Astrocyte (in vitro differentiated cells and primary cell): Measurements from ENCODE around the gene MRPL22. TPM values are rescaled to one million over a fixed set of nuclear protein-coding genes. Genes with fewer than 3 reads are reported as not detected.
"Not testable (repeated sequence)": the region's sequence is repeated elsewhere in the genome, so short reads cannot be mapped to it uniquely, and the experiment has no call there.

Experiments
- DNase-seq: peaks from one replicate; pipeline ENCODE4 v3.0.0-alpha.2; 2010; ENCODE audit warnings: low read depth
- FAIRE-seq: peaks from 2 replicates; lab custom pipeline; 2011; peaks lifted over from hg19 to GRCh38; lab: Jason Lieb, UNC
- H2AFZ ChIP-seq: 2 replicates; pipeline ENCODE4 v1.6.0; 2012; ENCODE audit warnings: low read depth, low read length, inconsistent platforms
- H3K27ac ChIP-seq: 2 replicates; pipeline ENCODE4 v1.5.1; 2011; ENCODE audit warnings: low read depth, low read length, inconsistent platforms
- H3K27me3 ChIP-seq: 2 replicates; pipeline ENCODE4 v1.6.0; 2011; ENCODE audit warnings: low read length, inconsistent platforms; ENCODE audit not compliant: insufficient read depth
- H3K36me3 ChIP-seq: 2 replicates; pipeline ENCODE4 v1.5.1; 2011; ENCODE audit warnings: low read length, inconsistent platforms; ENCODE audit not compliant: insufficient read depth
- H3K4me1 ChIP-seq: 2 replicates; pipeline ENCODE4 v1.5.1; 2011; ENCODE audit warnings: low read length, inconsistent platforms; ENCODE audit not compliant: insufficient read depth
- H3K4me2 ChIP-seq: 2 replicates; pipeline ENCODE4 v1.6.0; 2012; ENCODE audit warnings: low read length, inconsistent platforms
- H3K4me3 ChIP-seq: 2 replicates; pipeline ENCODE4 v1.5.1; 2011; ENCODE audit warnings: low read depth, mild to moderate bottlenecking, low read length, inconsistent platforms; ENCODE audit not compliant: insufficient read depth
- H3K79me2 ChIP-seq: 2 replicates; pipeline ENCODE4 v1.6.0; 2012; ENCODE audit warnings: mild to moderate bottlenecking, low read length, inconsistent platforms; ENCODE audit not compliant: insufficient read depth
- H3K9ac ChIP-seq: 2 replicates; pipeline ENCODE4 v1.6.0; 2012; ENCODE audit warnings: mild to moderate bottlenecking, low read length, inconsistent platforms
- H3K9me3 ChIP-seq: 2 replicates; pipeline ENCODE4 v1.5.1; 2012; ENCODE audit warnings: low read depth, mild to moderate bottlenecking, low read length, inconsistent platforms; ENCODE audit not compliant: insufficient read depth
- H4K20me1 ChIP-seq: 2 replicates; pipeline ENCODE4 v1.6.0; 2012; ENCODE audit warnings: low read length, inconsistent platforms; ENCODE audit not compliant: insufficient read depth
- H3K27ac Mint-ChIP-seq: one replicate; pipeline ENCODE4 v1.8.0; 2021; ENCODE audit warnings: mild to moderate bottlenecking, mixed read lengths; ENCODE audit not compliant: unreplicated experiment
- H3K27me3 Mint-ChIP-seq: one replicate; pipeline ENCODE4 v1.8.0; 2021; ENCODE audit warnings: low read depth, mixed read lengths; ENCODE audit not compliant: unreplicated experiment
- H3K36me3 Mint-ChIP-seq: one replicate; pipeline ENCODE4 v1.8.0; 2021; ENCODE audit warnings: low read depth, mixed read lengths; ENCODE audit not compliant: unreplicated experiment
- H3K4me1 Mint-ChIP-seq: one replicate; pipeline ENCODE4 v1.8.0; 2021; ENCODE audit warnings: low read depth, mixed read lengths; ENCODE audit not compliant: unreplicated experiment
- H3K4me3 Mint-ChIP-seq: one replicate; pipeline ENCODE4 v1.8.0; 2021; ENCODE audit warnings: mild to moderate bottlenecking, moderate library complexity, mixed read lengths; ENCODE audit not compliant: unreplicated experiment
- H3K9me3 Mint-ChIP-seq: one replicate; pipeline ENCODE4 v1.8.0; 2021; ENCODE audit warnings: mild to moderate bottlenecking, mixed read lengths; ENCODE audit not compliant: unreplicated experiment
- CTCF ChIP-seq: IDR thresholded peaks from 2 replicates; pipeline ENCODE4 v1.5.1; 2011; ENCODE audit warnings: low read depth, mild to moderate bottlenecking, inconsistent platforms, low read length, moderate library complexity; ENCODE audit not compliant: insufficient read depth
- EZH2 ChIP-seq: IDR thresholded peaks from 2 replicates; pipeline ENCODE4 v1.6.1; 2012; ENCODE audit warnings: mild to moderate bottlenecking, low read length, inconsistent platforms; ENCODE audit not compliant: insufficient read depth
- total RNA-seq: library from RNA; stranded (reverse); gene quantifications from 2 replicates; pipeline ENCODE4 v1.2.1, GENCODE V29; 2021

Gene MRPL22
- total RNA-seq, 1 donor from 2014 or later = 49.1 TPM

GRCh38 chr5:155001523-155001922, 60.6 kb downstream of the MRPL22 start:
- no peak overlapping the region for H3K4me3 ChIP-seq
- DNase-seq = no peak
- H3K27ac Mint-ChIP-seq = no peak overlapping the region
- no peak overlapping the region for H3K4me2 ChIP-seq
- H3K36me3 Mint-ChIP-seq = no peaks in the 10 kb centered on the region
- H2AFZ ChIP-seq = no peak overlapping the region
- H3K27me3 Mint-ChIP-seq = peaks cover 3% of the 10 kb centered on the region
- no peaks in the 10 kb centered on the region for H4K20me1 ChIP-seq
- H3K4me1 Mint-ChIP-seq = no peaks in the 10 kb centered on the region
- no peaks in the 10 kb centered on the region for H3K36me3 ChIP-seq
- no peak overlapping the region for H3K9ac ChIP-seq
- H3K4me1 ChIP-seq = no peaks in the 10 kb centered on the region
- H3K27ac ChIP-seq = no peak overlapping the region
- H3K9me3 Mint-ChIP-seq = no peaks in the 10 kb centered on the region
- no peak overlapping the region for H3K4me3 Mint-ChIP-seq
- H3K79me2 ChIP-seq = no peaks in the 10 kb centered on the region
- TF ChIP-seq CTCF (no peak), EZH2 (no peak)
- no peaks in the 10 kb centered on the region for H3K27me3 ChIP-seq
- no peaks in the 10 kb centered on the region for H3K9me3 ChIP-seq
- no peak for FAIRE-seq

GRCh38 chr5:155002722-155003121, 61.8 kb downstream of the MRPL22 start:
- H3K9ac ChIP-seq, H4K20me1 ChIP-seq, H3K27ac Mint-ChIP-seq, H3K36me3 ChIP-seq, FAIRE-seq, H3K4me1 ChIP-seq, H3K4me3 ChIP-seq, H3K4me2 ChIP-seq, H3K27ac ChIP-seq, H3K27me3 ChIP-seq, H3K36me3 Mint-ChIP-seq, H3K9me3 Mint-ChIP-seq, H3K9me3 ChIP-seq, H3K4me1 Mint-ChIP-seq, H3K27me3 Mint-ChIP-seq, DNase-seq, H2AFZ ChIP-seq, H3K4me3 Mint-ChIP-seq, H3K79me2 ChIP-seq: not testable (repeated sequence)

DNA sequence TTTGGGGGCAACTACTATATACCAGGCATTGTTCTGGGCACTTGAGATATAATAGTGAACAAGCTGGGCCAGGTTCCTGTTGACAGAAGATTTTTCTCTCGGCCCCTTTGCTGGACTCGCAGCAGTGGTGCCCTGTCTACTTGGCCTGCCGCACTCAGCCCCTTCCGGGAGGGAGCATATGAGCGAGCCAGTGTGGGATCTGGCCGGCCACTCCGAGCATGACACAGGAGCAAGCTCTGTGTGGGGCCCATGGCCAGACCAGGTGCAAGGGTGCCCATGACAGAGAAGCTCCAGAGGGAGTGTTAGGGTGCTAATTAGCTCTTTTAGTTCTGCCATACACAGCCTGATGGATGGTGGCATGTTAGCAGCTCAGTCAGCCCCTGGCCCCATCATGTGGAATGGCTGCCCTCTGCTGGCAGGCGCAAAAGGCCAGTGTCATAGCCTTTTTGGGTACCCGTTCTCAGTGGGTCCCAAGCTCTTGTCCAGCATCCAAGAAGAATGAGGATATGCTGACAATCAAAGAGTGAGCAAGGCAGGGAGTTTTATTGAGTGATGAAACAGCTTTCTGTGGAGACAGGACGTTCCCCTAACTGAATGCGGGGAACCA, 63.4 kb downstream of the MRPL22 start:
- no peaks in the 10 kb centered on the region for H3K9me3 Mint-ChIP-seq
- no peaks in the 10 kb centered on the region for H3K36me3 ChIP-seq
- no peak overlapping the region for H3K9ac ChIP-seq
- H3K79me2 ChIP-seq = no peaks in the 10 kb centered on the region
- no peak overlapping the region for H3K27ac Mint-ChIP-seq
- no peak overlapping the region for H3K4me3 Mint-ChIP-seq
- no peaks in the 10 kb centered on the region for H3K27me3 ChIP-seq
- no peaks in the 10 kb centered on the region for H3K36me3 Mint-ChIP-seq
- no peaks in the 10 kb centered on the region for H4K20me1 ChIP-seq
- no peak overlapping the region for H2AFZ ChIP-seq
- DNase-seq (no peak), FAIRE-seq (no peak)
- TF ChIP-seq EZH2 = no peak
- no peak for TF ChIP-seq CTCF
- no peaks in the 10 kb centered on the region for H3K4me1 Mint-ChIP-seq
- no peak overlapping the region for H3K4me2 ChIP-seq
- no peaks in the 10 kb centered on the region for H3K9me3 ChIP-seq
- H3K4me1 ChIP-seq = no peaks in the 10 kb centered on the region
- peaks cover 3% of the 10 kb centered on the region for H3K27me3 Mint-ChIP-seq
- H3K27ac ChIP-seq = no peak overlapping the region
- no peak overlapping the region for H3K4me3 ChIP-seq

GRCh38 chr5:155006265-155006664, 65.4 kb downstream of the MRPL22 start:
- H3K36me3 ChIP-seq, H3K27ac ChIP-seq, H3K4me1 ChIP-seq, H4K20me1 ChIP-seq, H2AFZ ChIP-seq, H3K4me1 Mint-ChIP-seq, H3K79me2 ChIP-seq, H3K27me3 ChIP-seq, H3K4me3 Mint-ChIP-seq, H3K4me3 ChIP-seq, H3K27ac Mint-ChIP-seq, FAIRE-seq, H3K9ac ChIP-seq, H3K36me3 Mint-ChIP-seq, H3K9me3 ChIP-seq, H3K27me3 Mint-ChIP-seq, H3K4me2 ChIP-seq, H3K9me3 Mint-ChIP-seq, DNase-seq: not testable (repeated sequence)
